ENCODE data around the gene OR12D2. TPM values are rescaled to one million over a fixed set of nuclear protein-coding genes. Genes with fewer than 3 reads are reported as not detected.
"Not testable (repeated sequence)": the region's sequence is repeated elsewhere in the genome, so short reads cannot be mapped to it uniquely, and the experiment has no call there.

Gene OR12D2
- total and polyA plus RNA-seq, 8 donors = not detected

- TF ChIP-seq EP300 (IDR thresholded peaks at IDR 0.05) (no peak), POLR2A (IDR thresholded peaks at IDR 0.05) (no peak), POLR2AphosphoS5 (IDR thresholded peaks at IDR 0.05) (no peak)
- TF ChIP-seq, protein P1, sequence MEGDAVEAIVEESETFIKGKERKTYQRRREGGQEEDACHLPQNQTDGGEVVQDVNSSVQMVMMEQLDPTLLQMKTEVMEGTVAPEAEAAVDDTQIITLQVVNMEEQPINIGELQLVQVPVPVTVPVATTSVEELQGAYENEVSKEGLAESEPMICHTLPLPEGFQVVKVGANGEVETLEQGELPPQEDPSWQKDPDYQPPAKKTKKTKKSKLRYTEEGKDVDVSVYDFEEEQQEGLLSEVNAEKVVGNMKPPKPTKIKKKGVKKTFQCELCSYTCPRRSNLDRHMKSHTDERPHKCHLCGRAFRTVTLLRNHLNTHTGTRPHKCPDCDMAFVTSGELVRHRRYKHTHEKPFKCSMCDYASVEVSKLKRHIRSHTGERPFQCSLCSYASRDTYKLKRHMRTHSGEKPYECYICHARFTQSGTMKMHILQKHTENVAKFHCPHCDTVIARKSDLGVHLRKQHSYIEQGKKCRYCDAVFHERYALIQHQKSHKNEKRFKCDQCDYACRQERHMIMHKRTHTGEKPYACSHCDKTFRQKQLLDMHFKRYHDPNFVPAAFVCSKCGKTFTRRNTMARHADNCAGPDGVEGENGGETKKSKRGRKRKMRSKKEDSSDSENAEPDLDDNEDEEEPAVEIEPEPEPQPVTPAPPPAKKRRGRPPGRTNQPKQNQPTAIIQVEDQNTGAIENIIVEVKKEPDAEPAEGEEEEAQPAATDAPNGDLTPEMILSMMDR (IDR thresholded peaks at IDR 0.05) = no peak
- Histone ChIP-seq H3K4me3 (no peak overlapping the region), H3K36me3 (no peaks in the 10 kb centered on the region), H3K27ac (no peak overlapping the region), H3K4me1 (no peaks in the 10 kb centered on the region), H3K27me3 (peaks cover 0 to 14% (median 0%) of the 10 kb centered on the region in 3 donors), H3K9me3 (peaks cover 0 to 9% (median 3%) of the 10 kb centered on the region in 4 donors)
- no peak for DNase-seq
- intact Hi-C loops (cut with DNase I; ENCODE audit: low total_unique reads) = no loop called here
- 36 to 58% (median 38%) methylated on average over 1 of the region's 1 CpG for WGBS, 5 donors
Observed at GRCh38 chr6:29425075-29425474, 29.6 kb downstream of the OR12D2 start.

DNA sequence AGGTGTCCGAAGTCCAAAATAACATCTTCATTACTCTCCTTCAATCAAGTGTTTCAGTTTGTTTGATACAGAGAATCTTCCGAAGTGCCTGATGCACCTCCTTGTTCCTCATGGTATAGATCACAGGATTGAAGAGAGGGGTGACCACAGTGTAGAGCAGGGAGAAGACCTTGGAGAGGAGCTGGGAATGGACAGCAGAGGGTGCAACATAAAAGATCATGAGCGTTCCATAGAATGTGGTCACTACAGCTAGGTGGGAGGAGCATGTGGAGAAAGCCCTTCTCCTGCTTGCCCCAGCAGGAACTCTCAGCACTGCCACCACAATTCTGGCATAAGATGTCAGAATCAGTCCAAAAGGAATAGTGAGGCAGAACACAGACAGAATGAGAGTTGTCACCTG lies 31.2 kb downstream of the OR12D2 start:
- Histone ChIP-seq H3K36me3 (no peaks in the 10 kb centered on the region), H3K4me3 (no peak overlapping the region), H3K4me1 (no peaks in the 10 kb centered on the region), H3K9me3 (peaks cover 0 to 6% (median 0%) of the 10 kb centered on the region in 4 donors), H3K27ac (no peak overlapping the region), H3K27me3 (peaks cover 0 to 14% (median 0%) of the 10 kb centered on the region in 3 donors)
- TF ChIP-seq EP300 (IDR thresholded peaks at IDR 0.05) (no peak), POLR2A (IDR thresholded peaks at IDR 0.05) (no peak), POLR2AphosphoS5 (IDR thresholded peaks at IDR 0.05) (no peak)
- TF ChIP-seq, protein P1 (IDR thresholded peaks at IDR 0.05) = no peak
- WGBS, 5 donors = 74 to 92% (median 89%) methylated on average over 3 of the region's 3 CpGs
- peak in 1 of 2 donors; percentile 1 for DNase-seq
- intact Hi-C loops (cut with DNase I; ENCODE audit: low total_unique reads) = no loop called here

DNA sequence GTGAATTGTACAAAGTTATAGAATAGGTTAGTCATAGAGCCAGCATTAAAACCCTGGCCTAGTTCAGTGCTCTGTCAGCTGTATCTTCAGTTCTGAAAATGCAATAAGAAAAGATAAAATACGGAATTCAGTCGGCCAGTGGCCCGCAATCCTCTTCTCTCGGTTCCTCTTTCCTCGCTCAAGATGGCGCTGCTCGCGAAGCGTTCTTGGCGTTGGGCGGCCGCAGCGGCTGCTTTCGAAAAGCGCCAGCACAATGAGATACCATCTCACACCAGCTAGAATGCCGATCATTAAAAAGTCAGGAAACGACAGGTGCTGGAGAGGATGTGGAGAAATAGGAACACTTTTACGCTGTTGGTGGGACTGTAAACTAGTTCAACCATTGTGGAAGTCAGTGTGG lies 41.3 kb downstream of the OR12D2 start:
- H3K4me1 ChIP-seq; H3K4me3 ChIP-seq; intact Hi-C loops (cut with DNase I; ENCODE audit: low total_unique reads); H3K36me3 ChIP-seq; H3K27me3 ChIP-seq; H3K27ac ChIP-seq; DNase-seq; H3K9me3 ChIP-seq: not testable (repeated sequence)
- WGBS, 5 donors = 67 to 79% (median 73%) methylated on average over 18 of the region's 18 CpGs

DNA sequence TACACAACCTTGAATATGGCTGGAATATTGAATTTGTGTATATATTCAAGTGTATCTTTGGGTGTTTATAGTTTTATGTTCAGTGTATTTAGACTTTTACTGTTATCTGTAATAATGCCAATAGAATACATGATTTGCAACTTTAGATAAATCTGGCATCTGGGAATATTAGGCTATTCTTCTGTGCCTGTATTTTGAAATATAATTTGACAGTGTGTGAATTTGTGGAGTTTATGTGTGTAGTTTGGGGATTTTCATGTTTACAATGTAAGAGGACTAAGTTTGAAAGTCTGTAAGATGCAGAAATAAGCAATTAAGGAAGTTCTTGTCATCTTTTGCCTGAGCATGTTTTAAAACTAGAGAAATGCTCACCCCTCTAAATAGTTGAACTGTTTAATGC lies 43.6 kb downstream of the OR12D2 start, which contains the start of gene OR10C1:
TSS of gene OR10C1 (plus strand) at position 301 of the 400 bp plus-strand sequence. CDS start 710 bp downstream, outside the sequence.
- TF ChIP-seq, protein P1 (IDR thresholded peaks at IDR 0.05) = no peak
- TF ChIP-seq POLR2AphosphoS5 (IDR thresholded peaks at IDR 0.05) = no peak
- intact Hi-C loops (cut with DNase I; ENCODE audit: low total_unique reads) = no loop called here
- H3K9me3 ChIP-seq = peaks cover 0 to under 1% (median 0%) of the 10 kb centered on the region in 4 donors
- H3K4me1 ChIP-seq = no peaks in the 10 kb centered on the region
- no peak within 1 kb of the TSS for H3K4me3 ChIP-seq
- H3K27ac ChIP-seq = no peak within 1 kb of the TSS
- H3K27me3 ChIP-seq = peaks cover 0 to 7% (median 0%) of the 10 kb centered on the region in 3 donors
- no peak for DNase-seq
- no peaks in the 10 kb centered on the region for H3K36me3 ChIP-seq

- 76 to 100% (median 94%) methylated on average over 1 of the region's 1 CpG for WGBS, 5 donors
- intact Hi-C loops (cut with DNase I; ENCODE audit: low total_unique reads) = no loop called here
Observed at GRCh38 chr6:29442719-29443118, 47.3 kb downstream of the OR12D2 start.

DNA sequence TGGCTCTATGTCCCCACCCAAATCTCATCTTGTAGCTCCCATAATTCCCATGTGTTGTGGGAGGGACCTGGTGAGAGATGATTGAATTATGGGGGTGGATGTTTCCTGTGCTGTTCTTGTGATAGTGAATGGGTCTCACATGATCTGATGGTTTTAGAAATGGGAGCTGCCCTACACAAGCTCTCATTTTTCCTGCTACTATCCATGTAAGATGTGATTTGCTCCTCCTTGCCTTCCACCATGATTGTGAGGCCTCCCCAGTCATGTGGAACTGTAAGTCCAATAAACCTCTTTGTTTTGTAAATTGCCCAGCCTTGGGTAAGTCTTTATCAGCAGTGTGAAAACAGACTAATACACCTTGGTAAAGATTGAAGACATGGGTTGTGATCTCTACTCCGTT lies 48.6 kb downstream of the OR12D2 start:
- H3K36me3 ChIP-seq; intact Hi-C loops (cut with DNase I; ENCODE audit: low total_unique reads): not testable (repeated sequence)
- H3K27me3 ChIP-seq = peaks cover 0 to 15% (median 0%) of the 10 kb centered on the region in 3 donors

More at GRCh38 chr6:29442719-29443118, 47.3 kb downstream of the OR12D2 start:
- Histone ChIP-seq H3K4me3 (no peak overlapping the region), H3K36me3 (no peaks in the 10 kb centered on the region), H3K4me1 (no peaks in the 10 kb centered on the region), H3K9me3 (peaks cover 0 to 10% (median 0%) of the 10 kb centered on the region in 4 donors), H3K27me3 (peaks cover 0 to 15% (median 0%) of the 10 kb centered on the region in 3 donors), H3K27ac (no peak overlapping the region)
- no peak for DNase-seq
- TF ChIP-seq, protein P1 (IDR thresholded peaks at IDR 0.05) = no peak
- TF ChIP-seq POLR2A (IDR thresholded peaks at IDR 0.05) = no peak
- TF ChIP-seq POLR2AphosphoS5 (IDR thresholded peaks at IDR 0.05) = no peak
- TF ChIP-seq EP300 (IDR thresholded peaks at IDR 0.05) = no peak

More for the DNA sequence above, 48.6 kb downstream of the OR12D2 start:
- not testable (repeated sequence) for H3K27ac ChIP-seq, H3K4me3 ChIP-seq, DNase-seq, H3K4me1 ChIP-seq
- WGBS, 5 donors = 63 to 78% (median 65%) methylated on average over 1 of the region's 1 CpG
- H3K9me3 ChIP-seq = peaks cover 0 to 10% (median 2%) of the 10 kb centered on the region in 4 donors

Data from stomach (tissue), 9 donors.